HG03342 (cell line): Measurements from ENCODE around the gene MAJIN.

Source experiments
- ATAC-seq: cut with Tn5 transposase; IDR thresholded peaks from one replicate; pipeline ENCODE4 v1.9.1; 2021; ENCODE audit warnings: mild to moderate bottlenecking, moderate library complexity; ENCODE audit not compliant: unreplicated experiment

Gene MAJIN

DNA sequence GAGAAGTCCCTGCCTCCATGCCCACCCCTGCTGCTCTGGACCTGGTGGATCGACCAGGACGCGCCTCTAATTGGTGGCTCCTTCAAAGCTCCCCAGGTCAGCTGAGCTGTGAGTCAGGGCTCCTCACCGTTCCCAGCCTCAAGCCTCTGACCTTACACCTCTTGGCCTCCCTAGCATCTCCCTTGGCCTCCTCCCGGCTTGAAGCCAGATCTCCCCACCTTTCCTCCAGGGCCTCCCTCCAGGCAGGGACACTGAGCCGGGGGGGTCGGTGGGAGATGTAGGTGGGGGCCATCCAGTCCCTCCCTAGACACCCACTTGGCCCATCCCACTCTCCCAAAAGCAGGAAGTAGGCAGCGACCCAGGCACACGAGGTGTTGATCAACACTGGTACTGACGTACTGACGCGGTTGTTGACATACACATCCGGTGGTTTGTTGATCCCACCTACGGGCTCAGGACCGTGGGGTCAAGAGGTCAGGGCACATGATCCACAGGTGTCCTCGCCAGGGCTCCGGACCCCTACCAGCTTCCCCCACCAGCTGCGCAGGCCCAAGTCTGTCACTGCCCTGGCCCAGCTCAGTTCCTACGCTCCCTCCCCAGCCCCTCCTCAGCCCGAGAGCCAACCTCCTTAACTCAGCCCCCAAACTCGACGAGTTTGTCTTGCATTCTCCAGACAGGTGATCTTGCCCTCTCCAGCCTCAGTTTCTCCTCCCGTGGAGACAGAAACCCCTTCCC, 55.7 kb downstream of the MAJIN start:
- no peak for ATAC-seq

GRCh38 chr11:64915376-64915887, 56.5 kb downstream of the MAJIN start:
- ATAC-seq: no peak

DNA sequence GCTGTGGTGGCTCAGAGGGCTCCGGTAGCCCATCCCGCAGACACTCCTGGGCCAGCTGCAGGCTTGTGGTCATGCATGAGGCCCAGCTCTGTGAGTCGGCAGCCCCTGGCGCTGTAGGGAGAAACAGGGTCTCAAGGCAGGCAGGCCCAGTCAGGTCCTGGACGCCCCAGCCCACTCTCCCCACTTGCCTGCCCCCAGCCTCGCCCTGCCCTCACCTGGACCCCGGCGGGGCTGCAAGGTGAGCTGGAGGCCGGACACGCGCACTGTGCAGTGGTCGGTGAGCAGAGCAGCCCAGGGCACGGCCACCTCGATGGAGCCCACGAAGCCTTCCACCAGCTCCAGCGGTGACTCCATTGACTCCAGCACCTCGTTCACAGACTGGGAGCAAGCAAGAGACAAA, 57.8 kb downstream of the MAJIN start:
- ATAC-seq: no peak

DNA sequence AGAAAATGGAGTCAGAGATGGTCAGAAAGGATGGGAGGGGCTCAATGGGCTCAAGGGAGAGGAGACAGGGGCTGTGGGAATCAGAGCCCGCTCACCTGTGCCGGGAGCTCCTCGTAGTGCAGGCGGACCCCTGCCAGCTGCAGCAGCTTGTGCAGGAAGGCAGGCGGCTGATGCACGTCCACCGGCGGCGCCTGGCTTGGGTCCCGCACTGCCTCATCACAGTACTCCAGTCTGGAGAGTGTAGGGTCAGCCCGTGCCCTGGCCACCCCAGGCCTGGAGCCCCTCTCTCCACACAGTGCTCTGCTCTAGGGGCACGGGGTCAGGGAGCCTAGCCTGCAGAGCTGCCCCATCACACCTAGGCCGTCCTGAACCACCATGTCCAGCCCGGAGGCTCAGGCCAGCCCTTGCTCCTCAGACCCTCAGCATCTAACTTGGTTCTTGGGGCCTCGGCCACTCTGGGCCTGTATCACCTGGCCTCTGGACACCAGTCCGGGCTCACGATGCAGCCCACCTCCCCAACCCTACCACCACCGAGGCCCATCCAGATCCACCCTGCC, 58.7 kb downstream of the MAJIN start:
- no peak for ATAC-seq

DNA sequence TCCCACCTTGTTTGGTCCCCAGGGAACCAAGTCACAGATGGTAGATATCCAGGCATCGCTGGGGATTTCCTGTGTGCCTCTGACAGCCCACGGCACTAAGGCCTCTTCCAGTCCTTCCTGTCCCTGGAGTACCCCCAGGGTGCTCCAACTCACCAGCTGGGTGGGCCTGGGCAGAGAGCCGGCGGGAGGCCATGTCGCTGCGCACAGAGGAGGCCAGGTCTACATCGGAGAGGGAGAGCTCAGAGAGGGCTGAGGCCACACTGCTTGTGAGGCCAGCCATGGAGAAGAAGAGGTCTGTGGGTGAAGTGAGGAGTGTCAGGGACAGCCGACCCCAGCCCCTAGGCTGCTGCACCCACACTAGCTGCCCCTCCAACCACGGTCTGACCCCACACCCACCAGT, 60.2 kb downstream of the MAJIN start:
- no peak for ATAC-seq

- ATAC-seq: no peak
These were observed 60.8 kb downstream of the MAJIN start for GRCh38 chr11:64911142-64911541.

- no peak for ATAC-seq
These were observed 61.3 kb downstream of the MAJIN start for GRCh38 chr11:64910451-64911093.

GRCh38 chr11:64909653-64910343, 62.1 kb downstream of the MAJIN start:
- ATAC-seq: no peak

DNA sequence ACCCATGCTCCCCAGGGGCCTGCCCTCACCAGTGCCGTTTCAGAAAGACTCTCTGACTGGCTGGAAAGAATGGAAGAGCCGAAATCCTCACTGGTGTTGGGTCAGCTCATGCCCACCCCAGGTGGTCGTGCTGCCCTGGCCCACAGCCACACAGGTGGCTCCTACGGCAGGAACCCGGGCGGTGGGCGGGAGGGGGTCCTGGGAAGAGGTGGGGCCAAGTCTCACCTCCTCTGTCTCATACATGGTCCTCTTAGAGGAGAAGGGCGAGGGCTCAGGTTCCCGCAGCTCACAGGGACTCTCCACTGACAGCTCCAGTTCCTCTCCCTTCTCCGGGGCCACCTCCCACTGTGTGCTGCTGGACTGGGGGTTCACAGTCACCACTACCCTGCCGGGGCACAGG, 63.1 kb downstream of the MAJIN start:
- no peak for ATAC-seq

DNA sequence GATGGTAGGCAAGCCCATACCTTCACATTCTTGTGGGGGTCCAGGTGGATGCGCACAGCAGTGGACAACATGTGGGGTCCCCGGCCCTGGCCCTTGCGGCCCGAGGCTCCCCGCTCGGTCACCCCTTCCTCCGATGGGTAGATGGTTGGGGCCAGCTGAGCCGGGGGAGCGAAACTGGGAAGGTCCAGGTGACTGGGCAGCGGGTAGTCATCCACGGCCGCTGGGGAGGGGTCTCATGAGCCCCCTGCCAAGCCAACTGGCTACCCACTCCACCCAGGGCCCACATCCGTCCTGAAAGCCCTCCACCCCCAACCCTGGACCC, 65.6 kb downstream of the MAJIN start:
- no peak for ATAC-seq

GRCh38 chr11:64905516-64906313, 66.2 kb downstream of the MAJIN start:
- ATAC-seq: no peak

DNA sequence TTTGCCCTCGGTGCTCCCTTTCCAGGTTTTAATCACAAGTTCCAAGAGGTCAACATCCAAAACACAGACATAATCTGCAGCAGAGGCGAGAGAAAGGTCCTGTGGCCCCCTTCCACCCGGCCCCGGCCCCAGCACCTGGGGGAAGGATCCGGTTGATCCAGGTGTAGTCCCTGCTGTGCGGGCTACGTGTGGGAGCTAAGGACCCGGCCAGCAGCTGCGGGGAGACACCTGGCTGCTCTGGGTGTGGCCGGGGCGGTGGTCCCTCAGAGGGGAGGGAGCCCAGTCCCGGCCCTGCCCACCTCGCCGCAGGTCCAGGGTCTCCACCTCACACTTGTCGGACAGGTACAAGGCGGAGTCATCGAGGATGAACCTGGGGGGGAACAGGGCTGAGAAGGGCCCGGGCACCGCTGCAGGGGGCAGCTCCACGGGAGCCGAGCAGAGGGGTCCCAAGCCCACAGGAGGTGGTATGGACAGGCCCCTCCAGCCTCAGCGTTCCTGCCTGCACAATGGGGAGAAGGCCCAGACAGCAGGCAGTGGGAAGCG, 68.5 kb downstream of the MAJIN start:
- no peak for ATAC-seq

GRCh38 chr11:64902102-64902900, 69.6 kb downstream of the MAJIN start:
- ATAC-seq: no peak

DNA sequence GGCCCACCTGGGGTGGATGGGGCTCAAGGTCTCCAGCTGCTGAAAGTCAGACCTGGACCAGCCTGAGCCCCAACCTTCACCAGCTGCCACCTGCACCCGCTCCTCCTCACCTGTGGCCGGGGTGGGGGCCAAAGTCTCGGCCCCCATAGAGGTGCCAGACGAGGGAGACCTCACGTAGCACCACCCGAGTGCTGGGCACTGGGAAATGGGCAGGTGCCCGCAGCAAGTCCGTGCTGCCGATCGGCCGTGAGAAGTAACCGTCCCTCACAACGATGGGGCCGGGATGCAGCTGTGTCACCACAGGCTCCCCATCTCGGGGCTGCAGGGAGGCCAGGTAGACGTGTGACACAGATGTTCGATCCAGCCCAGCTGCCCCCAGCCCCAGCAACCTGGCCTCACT, 71.1 kb downstream of the MAJIN start:
- ATAC-seq: no peak

GRCh38 chr11:64900263-64900678, 71.6 kb downstream of the MAJIN start:
- no peak for ATAC-seq

GRCh38 chr11:64898541-64898940, 73.4 kb downstream of the MAJIN start:
- ATAC-seq: no peak

DNA sequence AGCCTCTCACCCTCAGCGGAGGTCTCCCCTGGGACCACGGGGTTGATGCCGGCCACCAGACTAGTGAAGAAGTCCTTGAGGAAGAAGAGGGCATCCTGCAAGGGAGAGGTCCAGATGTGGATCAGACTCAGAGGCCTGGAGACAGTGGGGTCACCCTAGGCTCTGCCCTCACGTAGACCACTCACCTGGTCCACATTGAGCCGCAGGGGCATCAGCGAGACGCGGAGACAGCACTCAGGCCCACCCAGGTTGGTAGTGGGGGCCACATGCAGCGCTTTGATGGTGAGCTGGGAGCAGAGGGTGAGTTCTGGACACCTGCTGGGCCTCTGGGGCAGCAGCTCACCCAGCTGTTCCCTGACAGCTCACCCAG, 73.8 kb downstream of the MAJIN start:
- no peak for ATAC-seq

GRCh38 chr11:64897381-64898075, 74.4 kb downstream of the MAJIN start:
- ATAC-seq: no peak

DNA sequence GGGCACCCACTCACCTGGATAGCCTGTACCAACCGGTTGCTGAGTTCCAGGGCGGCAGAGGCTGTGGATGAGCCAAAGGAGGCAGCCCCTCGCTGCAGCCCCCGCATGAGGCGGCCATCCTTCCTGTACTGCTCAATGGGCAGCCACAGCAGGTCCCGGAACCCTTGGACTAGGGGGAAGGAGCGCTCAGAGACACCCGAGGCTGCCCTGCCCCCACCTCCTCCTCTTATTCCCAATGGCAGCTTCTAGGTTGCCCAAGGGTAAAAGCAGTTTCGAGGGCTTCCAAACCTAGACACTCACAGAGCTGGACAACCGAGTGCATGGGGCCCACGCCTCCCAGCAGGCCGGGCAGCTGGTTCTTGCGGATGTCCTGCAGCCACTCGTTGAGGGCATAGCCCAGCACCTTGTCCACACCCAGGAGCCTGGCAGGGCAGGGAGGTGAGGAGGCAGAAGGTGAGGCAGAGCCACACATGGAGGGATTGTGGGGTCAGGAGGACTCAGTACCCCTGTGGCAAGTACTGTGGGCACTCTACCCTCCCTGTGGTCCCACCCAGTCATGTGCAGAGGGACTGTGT, 75.4 kb downstream of the MAJIN start:
- ATAC-seq: no peak
